Karpas-422 (cell line): ENCODE data around the gene VIM. TPM values are rescaled to one million over a fixed set of nuclear protein-coding genes. Genes with fewer than 3 reads are reported as not detected.

Source experiments
- DNase-seq: peaks from one replicate; pipeline ENCODE4 v3.0.0-alpha.2; 2015
- H2AFZ ChIP-seq: fragments of 200-600 bp; sonication (generic); 2 replicates; pipeline ENCODE4 v1.6.1; 2014; ENCODE audit warnings: antibody characterized with exemption, low read length, mixed read lengths
- H3K27ac ChIP-seq: fragments of 200-600 bp; sonication (generic); 2 replicates; pipeline ENCODE4 v1.5.1; 2014; ENCODE audit warnings: mild to moderate bottlenecking, low read length, moderate library complexity
- H3K27me3 ChIP-seq: fragments of 200-600 bp; sonication (generic); 2 replicates; pipeline ENCODE4 v1.6.1; 2014; ENCODE audit warnings: low read length, mixed read lengths
- H3K36me3 ChIP-seq: fragments of 200-600 bp; sonication (generic); 2 replicates; pipeline ENCODE4 v1.6.1; 2014; ENCODE audit warnings: low read length, mixed read lengths; ENCODE audit not compliant: insufficient read depth
- H3K4me1 ChIP-seq: fragments of 200-600 bp; sonication (generic); 2 replicates; pipeline ENCODE4 v1.6.1; 2014; ENCODE audit warnings: mild to moderate bottlenecking, low read length, mixed read lengths
- H3K4me2 ChIP-seq: fragments of 200-600 bp; sonication (generic); 2 replicates; pipeline ENCODE4 v1.6.1; 2014; ENCODE audit warnings: low read length, low read depth, mild to moderate bottlenecking; ENCODE audit not compliant: poor library complexity, severe bottlenecking
- H3K4me3 ChIP-seq: fragments of 200-600 bp; sonication (generic); 2 replicates; pipeline ENCODE4 v1.5.1; 2014; ENCODE audit warnings: mild to moderate bottlenecking, antibody characterized with exemption, low read length, mixed read lengths
- H3K79me2 ChIP-seq: fragments of 200-600 bp; sonication (generic); 2 replicates; pipeline ENCODE4 v1.6.1; 2014; ENCODE audit warnings: mild to moderate bottlenecking, low read length, mixed read lengths
- H3K9ac ChIP-seq: fragments of 200-600 bp; sonication (generic); 2 replicates; pipeline ENCODE4 v1.6.0; 2014; ENCODE audit warnings: low read length
- H3K9me2 ChIP-seq: fragments of 200-600 bp; sonication (generic), shearing (Covaris generic); replicated peaks from 2 replicates; pipeline ENCODE4 v1.6.0; 2014; ENCODE audit warnings: mild to moderate bottlenecking, low read length, moderate library complexity; ENCODE audit not compliant: insufficient read depth
- H3K9me3 ChIP-seq: fragments of 300-700, 200-600 bp; sonication (generic); 2 replicates; pipeline ENCODE4 v1.6.1; 2014; ENCODE audit warnings: low read length, mixed read lengths
- H4K20me1 ChIP-seq: fragments of 200-600 bp; sonication (generic); 2 replicates; pipeline ENCODE4 v1.6.1; 2014; ENCODE audit warnings: mild to moderate bottlenecking, antibody characterized with exemption, low read length, low read depth; ENCODE audit not compliant: insufficient read depth
- total RNA-seq: library from RNA; depleted of rRNA; stranded (reverse); fragments of >200 nt; shearing (Covaris generic); gene quantifications from 2 replicates; pipeline ENCODE4 v1.2.3, GENCODE V29; 2014; ENCODE audit warnings: low replicate concordance; rRNA removed

VIM gene
- total RNA-seq, result 0.54 and 7.0 TPM in 2 replicates

GRCh38 chr10:17228091-17229015 is at the start of gene VIM:
Gene VIM, plus strand, starts transcription at chr10:17228241. Its CDS starts 1,182 bp downstream, at chr10:17229423.
- Histone ChIP-seq H3K79me2 (no peaks in the 10 kb centered on the region), H3K9me3 (no peaks in the 10 kb centered on the region), H3K27me3 (no peaks in the 10 kb centered on the region), H4K20me1 (no peaks in the 10 kb centered on the region), H3K36me3 (no peaks in the 10 kb centered on the region), H3K4me1 (peaks cover 35% of the 10 kb centered on the region), H2AFZ (no peak within 1 kb of the TSS), H3K9ac (peak within 1 kb of the TSS; percentile 44), H3K27ac (no peak within 1 kb of the TSS), H3K4me2 (peak within 1 kb of the TSS; percentile 52), H3K9me2 (no peaks in the 10 kb centered on the region), H3K4me3 (peak within 1 kb of the TSS; percentile 36; the same call in 1 of the 2 replicates)
- DNase-seq, result peak; percentile 70

GRCh38 chr10:17179002-17179401 is 49.0 kb upstream of the VIM start:
- no peaks in the 10 kb centered on the region for H3K4me1 ChIP-seq
- no peaks in the 10 kb centered on the region; the same call in 1 of the 2 replicates for H4K20me1 ChIP-seq
- DNase-seq, result no peak
- no peak overlapping the region for H3K4me3 ChIP-seq
- H3K27me3 ChIP-seq, result no peaks in the 10 kb centered on the region
- H3K9me2 ChIP-seq, result no peaks in the 10 kb centered on the region
- no peaks in the 10 kb centered on the region for H3K36me3 ChIP-seq
- H3K4me2 ChIP-seq, result no peak overlapping the region
- no peak overlapping the region for H2AFZ ChIP-seq
- H3K79me2 ChIP-seq, result no peaks in the 10 kb centered on the region
- no peak overlapping the region for H3K27ac ChIP-seq
- no peaks in the 10 kb centered on the region for H3K9me3 ChIP-seq
- no peak overlapping the region for H3K9ac ChIP-seq

- Histone ChIP-seq H3K36me3 (no peaks in the 10 kb centered on the region), H2AFZ (no peak overlapping the region), H3K4me1 (no peaks in the 10 kb centered on the region), H3K9ac (no peak overlapping the region), H3K4me3 (no peak overlapping the region), H3K4me2 (no peak overlapping the region), H4K20me1 (peaks cover 6% of the 10 kb centered on the region; the same call in 1 of the 2 replicates), H3K9me2 (no peaks in the 10 kb centered on the region), H3K79me2 (no peaks in the 10 kb centered on the region), H3K9me3 (no peaks in the 10 kb centered on the region), H3K27ac (no peak overlapping the region), H3K27me3 (no peaks in the 10 kb centered on the region)
- DNase-seq, result no peak
These were observed 46.9 kb upstream of the VIM start for GRCh38 chr10:17181110-17181509.

GRCh38 chr10:17181751-17182150 is 46.3 kb upstream of the VIM start:
- DNase-seq, result no peak
- Histone ChIP-seq H3K4me3 (no peak overlapping the region), H3K27me3 (no peaks in the 10 kb centered on the region), H3K36me3 (no peaks in the 10 kb centered on the region), H3K27ac (no peak overlapping the region), H4K20me1 (peaks cover 7% of the 10 kb centered on the region; the same call in 1 of the 2 replicates), H2AFZ (no peak overlapping the region), H3K9ac (no peak overlapping the region), H3K9me3 (no peaks in the 10 kb centered on the region), H3K4me1 (no peaks in the 10 kb centered on the region), H3K4me2 (no peak overlapping the region), H3K79me2 (no peaks in the 10 kb centered on the region), H3K9me2 (no peaks in the 10 kb centered on the region)

GRCh38 chr10:17183110-17183509 is 44.9 kb upstream of the VIM start:
- H3K9me2 ChIP-seq, result no peaks in the 10 kb centered on the region
- no peak overlapping the region for H3K4me3 ChIP-seq
- H3K9ac ChIP-seq, result no peak overlapping the region
- no peak overlapping the region for H3K4me2 ChIP-seq
- H3K27me3 ChIP-seq, result no peaks in the 10 kb centered on the region
- H4K20me1 ChIP-seq, result peaks cover 7% of the 10 kb centered on the region; the same call in 1 of the 2 replicates
- DNase-seq, result no peak
- no peaks in the 10 kb centered on the region for H3K9me3 ChIP-seq
- H3K36me3 ChIP-seq, result no peaks in the 10 kb centered on the region
- H3K4me1 ChIP-seq, result no peaks in the 10 kb centered on the region
- H2AFZ ChIP-seq, result no peak overlapping the region
- H3K79me2 ChIP-seq, result no peaks in the 10 kb centered on the region
- H3K27ac ChIP-seq, result no peak overlapping the region

- no peak for DNase-seq
- no peak overlapping the region for H3K4me3 ChIP-seq
- no peaks in the 10 kb centered on the region for H3K9me2 ChIP-seq
- H3K4me1 ChIP-seq, result no peaks in the 10 kb centered on the region
- H3K27ac ChIP-seq, result no peak overlapping the region
- no peak overlapping the region for H2AFZ ChIP-seq
- H3K9me3 ChIP-seq, result no peaks in the 10 kb centered on the region
- H3K27me3 ChIP-seq, result no peaks in the 10 kb centered on the region
- no peaks in the 10 kb centered on the region for H3K79me2 ChIP-seq
- H4K20me1 ChIP-seq, result peaks cover 7% of the 10 kb centered on the region; the same call in 1 of the 2 replicates
- H3K9ac ChIP-seq, result no peak overlapping the region
- no peak overlapping the region for H3K4me2 ChIP-seq
- H3K36me3 ChIP-seq, result no peaks in the 10 kb centered on the region
These were observed 42.2 kb upstream of the VIM start for GRCh38 chr10:17185873-17186272.

- Histone ChIP-seq H3K4me1 (no peaks in the 10 kb centered on the region), H3K9me3 (no peaks in the 10 kb centered on the region), H3K27me3 (no peaks in the 10 kb centered on the region), H3K4me2 (no peak overlapping the region), H3K4me3 (no peak overlapping the region), H3K27ac (no peak overlapping the region), H3K9ac (no peak overlapping the region), H2AFZ (no peak overlapping the region), H3K9me2 (no peaks in the 10 kb centered on the region), H4K20me1 (peaks cover 18% of the 10 kb centered on the region; the same call in 1 of the 2 replicates), H3K79me2 (no peaks in the 10 kb centered on the region), H3K36me3 (no peaks in the 10 kb centered on the region)
- DNase-seq, result no peak
These were observed 39.3 kb upstream of the VIM start for GRCh38 chr10:17188644-17189172.

- no peak overlapping the region for H3K9ac ChIP-seq
- no peaks in the 10 kb centered on the region for H3K27me3 ChIP-seq
- H3K4me1 ChIP-seq, result no peaks in the 10 kb centered on the region
These were observed 37.4 kb upstream of the VIM start for GRCh38 chr10:17190602-17191001.

More at GRCh38 chr10:17190602-17191001, 37.4 kb upstream of the VIM start:
- no peak for DNase-seq
- H3K9me2 ChIP-seq, result no peaks in the 10 kb centered on the region
- no peaks in the 10 kb centered on the region for H3K36me3 ChIP-seq
- H3K27ac ChIP-seq, result no peak overlapping the region
- H3K4me2 ChIP-seq, result no peak overlapping the region
- no peaks in the 10 kb centered on the region for H3K79me2 ChIP-seq
- no peak overlapping the region for H2AFZ ChIP-seq
- no peaks in the 10 kb centered on the region for H3K9me3 ChIP-seq
- H4K20me1 ChIP-seq, result peaks cover 14% of the 10 kb centered on the region; the same call in 1 of the 2 replicates
- H3K4me3 ChIP-seq, result no peak overlapping the region
